T-helper 2 cell treated with Interferon-gamma antibody and Interleukin-4, amounts not matched to agents 100 ng/mL and 5 ng/mL, for 36 hours (primary cell): ENCODE results near the gene ZNF274. TPM values are rescaled to one million over a fixed set of nuclear protein-coding genes. Genes with fewer than 3 reads are reported as not detected.
"Not testable (repeated sequence)": the region's sequence is repeated elsewhere in the genome, so short reads cannot be mapped to it uniquely, and the experiment has no call there.

Experiments
- intact Hi-C: fragments of 100-400 bp; cut with micrococcal nuclease; formaldehyde crosslinking; loops from one replicate; pipeline ENCODE4 v1.15.1; 2023
- total RNA-seq: library from RNA; stranded (reverse); gene quantifications from 2 replicates; pipeline ENCODE4 v1.2.3, GENCODE V29; 2022

Gene ZNF274
- total RNA-seq, 1 donor from 2014 or later, result 20.3 TPM

DNA sequence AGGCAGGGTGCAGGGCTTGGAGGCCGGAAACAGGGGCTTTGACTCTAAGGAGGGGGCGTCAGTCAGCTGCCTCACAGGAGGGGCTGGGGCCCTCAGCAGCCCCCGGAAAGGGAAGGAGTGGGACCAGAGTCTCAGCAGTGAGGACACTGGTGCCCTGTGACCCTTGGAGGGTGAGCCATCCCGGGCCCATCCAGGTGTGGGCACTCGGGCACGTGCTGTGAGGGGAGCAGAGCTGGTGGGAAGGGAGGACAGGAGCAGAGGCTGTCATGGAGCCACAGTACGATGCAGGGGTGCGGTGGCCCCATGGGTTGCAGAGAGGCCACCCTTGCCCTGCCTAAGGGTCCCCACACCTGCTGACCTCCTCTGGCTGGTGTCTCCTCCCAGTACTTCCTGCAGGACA, 26.7 kb downstream of the ZNF274 start:
- intact Hi-C loops, result no loop called here

DNA sequence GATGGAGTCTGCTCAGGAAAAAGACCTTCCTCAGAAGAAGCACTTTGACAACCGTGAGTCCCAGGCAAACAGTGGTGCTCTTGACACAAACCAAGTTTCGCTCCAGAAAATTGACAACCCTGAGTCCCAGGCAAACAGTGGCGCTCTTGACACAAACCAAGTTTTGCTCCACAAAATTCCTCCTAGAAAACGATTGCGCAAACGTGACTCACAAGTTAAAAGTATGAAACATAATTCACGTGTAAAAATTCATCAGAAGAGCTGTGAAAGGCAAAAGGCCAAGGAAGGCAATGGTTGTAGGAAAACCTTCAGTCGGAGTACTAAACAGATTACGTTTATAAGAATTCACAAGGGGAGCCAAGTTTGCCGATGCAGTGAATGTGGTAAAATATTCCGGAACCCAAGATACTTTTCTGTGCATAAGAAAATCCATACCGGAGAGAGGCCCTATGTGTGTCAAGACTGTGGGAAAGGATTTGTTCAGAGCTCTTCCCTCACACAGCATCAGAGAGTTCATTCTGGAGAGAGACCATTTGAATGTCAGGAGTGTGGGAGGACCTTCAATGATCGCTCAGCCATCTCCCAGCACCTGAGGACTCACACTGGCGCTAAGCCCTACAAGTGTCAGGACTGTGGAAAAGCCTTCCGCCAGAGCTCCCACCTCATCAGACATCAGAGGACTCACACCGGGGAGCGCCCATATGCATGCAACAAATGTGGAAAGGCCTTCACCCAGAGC, 29.6 kb downstream of the ZNF274 start:
- intact Hi-C loops, result no loop called here

DNA sequence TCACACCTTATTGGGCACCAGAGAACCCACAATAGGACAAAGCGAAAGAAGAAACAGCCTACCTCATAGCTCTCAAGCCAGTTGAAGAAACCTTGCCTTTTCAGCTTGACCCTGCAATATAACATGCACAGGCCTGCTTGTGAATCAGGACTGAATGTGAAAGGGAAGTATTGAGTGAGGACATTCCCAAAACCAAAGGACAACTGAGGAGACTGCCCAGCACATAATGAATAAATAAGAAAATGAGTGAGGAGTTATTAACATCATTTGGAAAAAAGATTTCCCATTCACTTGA, 30.2 kb downstream of the ZNF274 start:
- intact Hi-C loops, result no loop called here

DNA sequence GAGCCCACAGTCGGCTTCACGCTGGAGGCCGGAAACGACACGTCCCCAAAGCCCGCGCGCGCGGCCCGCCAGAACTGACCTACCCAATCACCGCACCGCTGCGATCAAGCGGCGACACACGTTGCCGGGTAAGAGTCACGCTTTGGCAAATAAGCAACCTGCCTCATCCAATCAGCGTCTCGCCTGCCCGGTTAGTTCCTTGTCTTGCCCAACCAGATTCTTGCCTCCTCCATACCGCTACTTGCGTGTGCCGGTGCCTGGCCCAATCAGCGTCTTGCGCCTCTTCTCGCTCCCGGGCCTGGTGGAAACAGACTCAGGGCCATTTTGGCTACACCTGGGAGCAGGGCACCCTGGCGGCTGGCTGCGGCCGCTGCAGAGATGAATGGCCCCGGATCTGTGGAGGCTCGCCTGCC, 34.2 kb downstream of the ZNF274 start:
- intact Hi-C loops, result no loop called here

DNA sequence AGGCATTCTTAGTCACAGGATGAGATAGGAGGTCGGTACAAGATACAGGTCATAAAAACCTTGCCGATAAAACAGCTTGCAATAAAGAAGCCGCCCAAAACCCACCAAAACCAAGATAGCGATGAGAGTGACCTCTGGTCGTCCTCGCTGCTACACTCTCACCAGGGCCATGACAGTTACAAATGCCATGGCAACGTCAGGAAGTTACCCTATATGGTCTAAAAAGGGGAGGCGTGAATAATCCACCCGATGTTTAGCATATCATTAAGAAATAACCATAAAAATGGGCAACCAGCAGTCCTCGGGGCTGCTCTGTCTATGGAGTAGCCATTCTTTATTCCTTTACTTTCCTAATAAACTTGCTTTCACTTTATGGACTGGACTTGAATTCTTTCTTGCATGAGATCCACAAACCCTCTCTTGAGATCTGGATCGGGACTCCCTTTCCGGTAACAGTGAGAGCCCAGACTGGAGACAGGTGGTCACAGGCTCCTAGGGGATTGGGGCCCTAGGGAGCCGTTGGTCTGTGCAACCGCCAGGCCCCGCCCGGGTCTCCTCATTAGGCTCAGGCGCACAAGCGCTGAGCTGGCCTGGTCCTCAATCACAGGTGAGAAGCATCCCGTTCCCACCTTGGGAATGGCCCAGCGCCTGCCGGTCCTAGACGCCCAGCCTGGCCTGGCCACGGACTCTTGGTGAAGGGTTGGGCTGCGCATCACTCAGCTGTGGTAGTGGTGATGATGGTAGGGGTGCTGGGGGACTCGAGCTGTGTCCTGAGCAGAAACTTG, 34.9 kb downstream of the ZNF274 start:
- intact Hi-C loops, result no loop called here

DNA sequence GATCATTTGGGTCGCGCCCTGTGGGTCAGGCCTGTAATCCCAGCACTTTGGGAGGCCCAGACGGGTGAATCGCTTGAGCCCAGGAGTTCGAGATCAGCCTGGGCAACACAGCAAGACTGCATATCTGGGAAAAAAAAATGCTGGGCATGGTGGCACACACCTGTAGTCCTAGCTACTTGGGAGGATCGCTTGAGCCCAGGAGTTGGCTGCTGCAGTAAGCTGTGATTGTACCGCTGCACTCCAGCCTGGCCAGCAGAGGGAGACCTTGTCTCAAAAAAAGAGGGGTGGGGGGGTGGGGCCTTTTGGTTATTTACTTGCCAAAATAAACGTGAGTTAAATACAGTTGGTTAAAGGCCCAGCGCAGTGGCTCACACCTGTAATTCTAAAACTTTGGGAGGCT, 36.0 kb downstream of the ZNF274 start:
- intact Hi-C loops, result no loop called here

DNA sequence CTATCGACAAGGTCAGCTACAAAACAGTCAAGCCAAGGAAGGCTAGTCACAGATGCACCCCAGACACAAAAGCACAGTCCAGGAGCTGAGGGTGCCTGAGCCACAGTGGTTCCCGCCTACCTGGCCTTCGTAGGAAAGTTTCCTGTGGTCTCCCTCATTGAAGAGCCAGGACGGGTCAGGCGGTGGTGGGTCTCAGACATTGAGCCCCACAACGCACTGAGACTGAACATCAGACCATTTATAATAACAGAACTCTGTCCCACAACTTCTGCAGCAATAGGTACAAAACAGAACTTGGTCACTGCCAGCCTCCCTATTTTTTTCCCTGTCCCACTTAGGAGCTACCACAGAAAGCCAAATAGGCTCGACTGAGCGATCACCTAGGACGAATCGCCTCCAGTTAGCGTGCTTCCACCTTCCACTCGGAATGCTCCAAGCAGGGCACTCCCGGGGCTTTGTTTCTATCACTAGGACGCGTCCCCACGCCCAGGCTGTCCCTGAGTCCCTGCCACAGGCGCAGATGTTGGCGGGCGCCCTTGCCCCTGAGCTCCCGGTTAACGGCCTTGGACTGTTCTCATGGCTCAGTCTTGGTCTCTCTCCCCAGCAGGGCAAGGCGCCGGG, 45.2 kb downstream of the ZNF274 start:
- intact Hi-C loops, result loop anchor here (1.0 to 2.0 kb wide), 2 partner anchors 45 to 51 kb away; partner anchors contain the start of genes ZNF274 and ZNF8

DNA sequence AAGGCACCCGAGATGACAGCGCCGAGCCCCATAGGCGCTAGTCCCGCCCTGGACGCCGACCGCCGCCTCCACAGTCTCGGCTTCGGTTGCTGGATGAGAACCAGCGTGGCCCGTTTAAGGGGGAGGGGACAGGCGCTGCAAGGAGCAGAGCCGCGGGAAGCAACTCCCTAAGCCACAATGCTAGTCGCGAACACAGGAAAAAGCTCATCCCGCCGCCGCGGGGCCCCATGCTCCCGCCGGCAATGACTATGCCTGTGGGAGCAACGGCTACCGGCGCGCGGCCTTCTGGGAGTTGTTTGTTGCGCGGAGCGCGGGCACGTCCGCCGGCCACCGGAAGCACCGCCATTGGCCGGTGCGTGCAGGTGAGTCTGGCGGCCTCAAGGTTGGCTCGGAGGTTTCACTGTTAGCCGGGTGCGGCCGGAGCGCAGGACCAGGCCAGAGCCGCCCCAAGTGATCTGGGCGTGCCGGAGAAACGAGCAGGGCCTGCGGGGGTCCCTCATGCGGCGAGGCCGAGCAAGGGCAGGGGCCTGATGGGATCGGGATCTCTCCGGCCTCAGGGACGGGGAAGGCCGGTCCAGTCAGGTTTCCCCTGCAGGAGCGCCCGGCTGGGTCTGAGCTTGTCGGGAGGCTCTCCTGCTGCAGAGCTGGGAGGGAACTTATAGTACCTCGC, 45.9 kb downstream of the ZNF274 start, which contains the start of gene ZNF544:
Gene ZNF544, plus strand, starts transcription at position 330 of the 670 bp plus-strand sequence. CDS start 15,110 bp downstream, outside the sequence.
- intact Hi-C loops, result loop anchor here (1.0 to 2.0 kb wide), 2 partner anchors 45 to 50 kb away; partner anchors contain the start of genes ZNF274 and ZNF8

DNA sequence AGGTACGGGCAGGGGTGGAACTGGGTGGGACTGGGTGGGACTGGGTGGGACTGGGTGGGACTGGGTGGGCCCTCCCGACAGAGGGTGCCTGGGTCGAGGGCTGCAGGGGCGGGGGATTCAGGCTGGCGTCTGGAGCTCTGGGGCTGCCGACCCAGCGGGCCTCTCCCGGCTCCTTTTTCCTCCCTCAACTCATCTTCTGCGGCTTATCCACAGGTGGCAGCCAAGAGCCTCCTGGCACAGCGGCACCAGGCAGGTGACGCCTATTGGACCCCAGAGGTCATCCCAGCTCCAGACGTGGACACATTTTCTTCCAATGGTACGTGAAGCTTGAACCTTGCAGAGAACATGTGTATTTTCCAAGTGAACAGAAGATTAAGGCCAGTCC, 46.4 kb downstream of the ZNF274 start:
- intact Hi-C loops, result loop anchor here (2.0 kb wide), 1 partner anchor 50 kb away; the partner anchor contains the start of gene ZNF8

DNA sequence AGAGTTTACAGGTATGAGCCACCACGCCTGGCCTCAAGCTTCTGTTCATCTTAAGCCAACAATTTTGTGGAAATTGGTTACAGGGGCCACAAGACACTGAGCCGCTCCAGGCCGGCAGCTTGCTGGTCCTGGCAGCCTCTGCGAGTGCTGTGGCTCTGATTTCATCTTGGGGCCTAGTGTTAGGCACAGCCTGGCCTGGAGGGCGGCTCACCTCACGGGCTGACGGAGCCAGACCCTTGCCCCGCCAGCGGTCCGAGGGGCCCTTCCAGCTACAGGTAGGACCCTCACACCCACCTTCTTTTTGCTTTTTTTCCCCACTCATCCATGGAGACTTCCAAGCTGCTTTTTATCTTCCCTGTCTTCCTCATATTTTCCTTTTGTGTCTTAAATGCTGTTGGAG, 54.5 kb downstream of the ZNF274 start:
- intact Hi-C loops, result no loop called here

DNA sequence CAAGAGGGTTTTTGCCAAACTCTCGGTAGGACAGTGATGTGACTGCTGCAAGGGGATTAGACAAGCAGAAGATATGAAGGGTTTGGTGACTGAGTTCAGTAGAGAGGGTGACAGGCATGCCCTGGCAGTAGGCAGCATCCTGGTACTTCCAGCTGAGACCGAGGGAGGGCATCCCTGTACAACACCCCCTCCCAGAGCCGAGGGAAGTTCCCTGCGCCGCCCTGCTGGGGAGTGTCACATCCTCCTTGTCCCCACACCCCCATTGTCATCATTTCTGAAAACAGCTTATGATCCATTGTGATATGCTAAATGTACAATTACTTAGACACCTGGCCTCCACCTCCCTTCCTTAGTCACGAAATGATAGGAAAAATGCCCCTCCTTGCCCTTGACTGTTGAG, 60.5 kb downstream of the ZNF274 start:
- intact Hi-C loops, result no loop called here

DNA sequence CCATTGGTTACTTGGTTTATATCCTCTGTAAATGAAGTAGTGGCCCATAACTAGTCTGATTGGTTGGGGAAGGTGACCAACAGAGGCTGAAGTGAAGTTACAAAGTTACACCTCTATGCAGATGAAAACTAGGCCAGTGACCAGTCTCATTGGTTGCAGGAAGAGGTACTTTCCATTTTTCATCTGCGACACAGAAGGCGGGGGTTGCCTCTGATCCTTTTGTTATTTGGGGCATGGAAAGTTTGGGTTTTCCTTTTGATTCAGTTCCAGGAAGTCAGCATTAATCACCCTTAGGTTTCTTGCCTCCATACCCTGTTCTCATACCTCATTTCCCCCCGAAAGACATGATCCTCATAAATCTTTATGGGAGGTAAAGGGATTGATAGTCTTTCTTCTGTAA, 66.0 kb downstream of the ZNF274 start:
- intact Hi-C loops, result no loop called here

DNA sequence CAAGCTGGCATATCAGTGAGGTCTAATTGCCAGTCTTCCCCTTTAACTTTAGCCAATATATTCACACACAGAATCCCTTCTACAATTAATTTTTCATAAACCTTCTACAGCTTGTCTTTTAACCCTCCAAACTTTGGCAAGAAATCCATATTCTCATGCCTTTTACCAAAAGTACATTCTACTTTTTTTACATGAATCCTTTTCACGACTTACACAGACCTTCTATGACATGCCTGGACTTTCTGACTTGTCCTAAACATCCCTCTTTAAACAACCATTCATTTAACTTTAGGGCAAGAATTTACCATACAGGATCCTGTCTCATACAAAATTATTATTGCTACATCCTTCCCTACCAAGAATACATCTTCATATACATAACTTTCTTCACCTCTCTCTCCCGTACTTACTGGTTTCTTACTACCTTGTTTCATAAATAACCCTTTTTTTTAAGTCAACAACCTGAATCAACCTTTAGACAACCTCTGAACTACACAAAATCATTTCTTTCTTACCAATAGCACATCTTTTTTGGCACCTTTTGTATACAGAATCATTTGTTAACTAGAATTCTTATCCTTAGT, 69.3 kb downstream of the ZNF274 start:
- intact Hi-C loops, result no loop called here

DNA sequence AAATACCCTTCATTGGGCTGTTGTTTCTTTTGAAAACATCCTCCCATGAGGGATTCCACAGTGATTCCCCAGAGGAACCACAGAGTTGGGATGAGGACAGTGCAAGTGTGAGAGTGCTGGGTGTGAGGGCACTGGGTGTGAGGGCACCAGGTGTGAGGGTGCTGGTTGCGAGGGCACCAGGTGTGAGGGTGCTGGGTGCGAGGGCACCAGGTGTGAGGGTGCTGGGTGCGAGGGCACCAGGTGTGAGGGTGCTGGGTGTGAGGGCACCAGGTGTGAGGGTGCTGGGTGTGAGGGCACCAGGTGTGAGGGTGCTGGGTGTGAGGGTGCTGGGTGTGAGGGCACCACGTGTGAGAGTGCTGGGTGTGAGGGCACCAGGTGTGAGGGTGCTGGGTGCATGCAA, 75.4 kb downstream of the ZNF274 start:
- intact Hi-C loops, result not testable (repeated sequence)

DNA sequence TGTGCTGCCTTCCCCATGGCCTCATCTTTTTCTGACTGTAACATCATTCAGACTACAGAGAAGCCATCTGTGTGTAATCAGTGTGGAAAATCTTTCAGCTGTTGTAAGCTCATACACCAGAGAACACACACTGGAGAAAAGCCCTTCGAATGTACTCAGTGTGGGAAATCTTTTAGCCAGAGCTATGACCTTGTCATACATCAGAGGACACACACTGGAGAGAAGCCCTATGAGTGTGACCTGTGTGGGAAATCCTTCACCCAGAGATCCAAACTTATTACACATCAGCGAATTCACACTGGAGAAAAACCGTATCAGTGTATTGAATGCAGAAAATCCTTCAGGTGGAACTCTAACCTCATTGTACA, 78.7 kb downstream of the ZNF274 start:
- intact Hi-C loops, result no loop called here

DNA sequence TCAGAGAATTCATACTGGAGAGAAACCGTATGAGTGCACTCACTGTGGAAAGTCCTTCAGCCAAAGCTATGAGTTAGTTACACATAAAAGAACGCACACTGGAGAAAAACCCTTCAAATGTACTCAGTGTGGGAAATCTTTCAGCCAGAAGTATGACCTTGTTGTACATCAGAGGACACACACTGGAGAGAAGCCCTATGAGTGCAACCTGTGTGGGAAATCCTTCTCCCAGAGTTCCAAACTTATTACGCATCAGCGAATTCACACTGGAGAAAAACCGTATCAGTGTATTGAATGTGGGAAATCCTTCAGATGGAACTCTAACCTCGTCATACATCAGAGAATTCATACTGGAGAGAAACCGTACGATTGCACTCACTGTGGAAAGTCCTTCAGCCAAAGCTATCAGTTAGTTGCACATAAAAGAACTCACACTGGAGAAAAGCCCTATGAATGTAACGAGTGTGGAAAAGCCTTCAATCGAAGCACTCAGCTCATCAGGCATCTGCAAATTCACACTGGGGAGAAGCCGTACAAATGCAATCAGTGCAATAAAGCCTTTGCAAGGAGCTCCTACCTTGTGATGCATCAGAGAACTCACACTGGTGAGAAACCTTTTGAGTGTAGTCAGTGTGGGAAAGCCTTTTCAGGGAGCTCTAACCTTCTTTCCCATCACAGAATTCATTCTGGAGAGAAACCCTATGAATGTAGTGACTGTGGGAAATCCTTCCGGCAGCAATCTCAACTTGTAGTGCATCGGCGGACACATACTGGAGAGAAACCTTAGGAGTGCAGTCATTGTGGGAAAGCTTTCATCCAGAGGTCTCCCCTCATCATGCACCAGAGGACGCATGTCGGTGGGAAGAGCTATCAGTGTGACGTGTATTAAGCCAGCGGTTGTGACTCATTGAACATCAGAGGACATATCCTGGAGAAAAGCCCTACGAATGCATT, 79.4 kb downstream of the ZNF274 start:
- intact Hi-C loops, result no loop called here

DNA sequence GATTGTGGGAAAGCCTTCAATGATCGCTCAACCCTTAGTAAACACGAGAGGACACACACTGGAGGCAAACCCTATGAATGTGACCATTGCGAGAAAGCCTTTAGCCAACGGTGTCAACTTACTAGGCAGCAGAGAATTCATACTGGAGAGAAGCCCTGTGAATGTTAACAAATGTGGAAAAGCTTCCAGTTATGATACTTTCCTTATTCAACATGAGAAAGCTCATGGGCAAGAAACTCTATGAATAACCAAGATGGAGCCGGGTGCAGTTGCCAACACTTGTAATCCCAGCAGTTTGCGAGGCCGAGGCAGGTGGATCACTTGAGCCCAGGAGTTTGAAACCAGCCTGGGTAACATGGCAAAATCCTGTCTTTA, 80.0 kb downstream of the ZNF274 start:
- intact Hi-C loops, result no loop called here
